Panc1 (cell line): ENCODE data around the gene MILR1. TPM values are rescaled to one million over a fixed set of nuclear protein-coding genes. Genes with fewer than 3 reads are reported as not detected.

Experiments used
- ATAC-seq: fragments of 200-7000 bp; cut with Tn5 transposase; 2 replicates; pipeline ENCODE4 v1.9.1; 2020; ENCODE audit warnings: mild to moderate bottlenecking, moderate library complexity
- BruUV-seq: library from RNA; stranded (reverse); fragments of 400-500 nt; replicated peaks from 2 replicates; lab custom pipeline; 2021; lab: Mats Ljungman, UMichigan
- CTCF ChIA-PET: fragments of 300-600 bp; sonication (Branson Sonifier 250); formaldehyde crosslinking; loops from one replicate; lab custom pipeline; 2022; ENCODE audit warnings: antibody characterized with exemption; lab: Charles Lee
- POLR2A ChIA-PET: fragments of 300-600 bp; sonication (Branson Sonifier 250); formaldehyde crosslinking; loops from one replicate; lab custom pipeline; 2022; ENCODE audit warnings: antibody characterized with exemption; lab: Charles Lee
- DNase-seq: peaks from one replicate; pipeline ENCODE4 v3.0.0-alpha.2; 2010; ENCODE audit warnings: low read depth, low spot score
- H3K27ac ChIP-seq: 2 replicates; pipeline ENCODE4 v1.5.1; 2011; ENCODE audit warnings: mild to moderate bottlenecking, low read length, inconsistent platforms
- H3K27me3 ChIP-seq: fragments of 200-500 bp; sonication (Bioruptor generic); 2 replicates; pipeline ENCODE4 v1.6.0; 2014; ENCODE audit warnings: low read length, inconsistent platforms; ENCODE audit not compliant: control insufficient read depth, insufficient read depth
- H3K36me3 ChIP-seq: fragments of 200-500 bp; sonication (Bioruptor generic); 2 replicates; pipeline ENCODE4 v1.5.1; 2014; ENCODE audit warnings: inconsistent platforms, mild to moderate bottlenecking, low read length, moderate library complexity; ENCODE audit not compliant: control insufficient read depth, insufficient read depth
- H3K4me1 ChIP-seq: 2 replicates; pipeline ENCODE4 v1.5.1; 2011; ENCODE audit warnings: inconsistent platforms, mild to moderate bottlenecking, low read length, moderate library complexity; ENCODE audit not compliant: control insufficient read depth, insufficient read depth
- H3K4me3 ChIP-seq, 2 experiments: 2 replicates each; pipeline ENCODE4 v1.5.1; 2011 to 2012; ENCODE audit warnings: low read depth in 2 of 2, low read length in 2 of 2, mild to moderate bottlenecking in 2 of 2, inconsistent platforms in 1 of 2, moderate library complexity in 1 of 2
- H3K9me3 ChIP-seq: fragments of 200-500 bp; sonication (Bioruptor generic); 2 replicates; pipeline ENCODE4 v1.5.1; 2014; ENCODE audit warnings: low read depth, mild to moderate bottlenecking, inconsistent platforms, low read length, moderate library complexity; ENCODE audit not compliant: control insufficient read depth, insufficient read depth
- CTCF ChIP-seq: fragments of 450-650 bp; IDR thresholded peaks from 2 replicates; pipeline ENCODE4 v1.5.1; 2017; ENCODE audit warnings: mild to moderate bottlenecking
- POLR2AphosphoS5 ChIP-seq: IDR thresholded peaks from 2 replicates; pipeline ENCODE4 v1.6.1; 2012; ENCODE audit warnings: mild to moderate bottlenecking, low read depth, low read length, moderate library complexity
- REST ChIP-seq, 2 experiments: IDR thresholded peaks; 2 replicates each; pipeline ENCODE4 v1.6.1; 2011 to 2012; ENCODE audit warnings: low read depth in 2 of 2, control low read depth in 1 of 2, low read length in 1 of 2, mild to moderate bottlenecking in 1 of 2, moderate library complexity in 1 of 2; ENCODE audit not compliant: insufficient read depth in 1 of 2
- SIN3A ChIP-seq: IDR thresholded peaks from 2 replicates; pipeline ENCODE4 v1.6.1; 2012; ENCODE audit warnings: low read depth, mild to moderate bottlenecking, low read length, moderate library complexity, borderline replicate concordance; ENCODE audit not compliant: insufficient read depth
- TCF7L2 ChIP-seq: IDR thresholded peaks from 2 replicates; pipeline ENCODE4 v1.6.1; 2011; ENCODE audit warnings: mild to moderate bottlenecking, low read depth, low read length, inconsistent platforms
- in situ Hi-C: cut with HindIII; loops from 2 replicates; pipeline ENCODE4 v1.10.0; 2016; ENCODE audit warnings: low sequenced_read_pairs, low pct_unique_long_range_greater_than_20kb
- intact Hi-C: fragments of 100-400 bp; cut with micrococcal nuclease; formaldehyde crosslinking; loops from one replicate; pipeline ENCODE4 v1.10.0; 2022; ENCODE audit not compliant: unreplicated experiment
- total RNA-seq: library from RNA; stranded (reverse); gene quantifications from one replicate; pipeline ENCODE4 v1.2.1, GENCODE V29; 2021; ENCODE audit not compliant: unreplicated experiment

The MILR1 gene
- total RNA-seq, 1 experiment from 2014 or later = not detected

- no TSS peak for BruUV-seq
- POLR2A ChIA-PET = interaction anchor here (0.6 kb wide), 1 partner anchor 127 kb away, joined by 3 read pairs; no protein-coding TSS in a partner anchor
- H3K27ac ChIP-seq = no peak overlapping the region
- no peaks in the 10 kb centered on the region for H3K27me3 ChIP-seq
- ATAC-seq (no peak), DNase-seq (no peak)
- H3K4me1 ChIP-seq = no peaks in the 10 kb centered on the region
- CTCF ChIA-PET = interaction anchor here (0.7 kb wide), 1 partner anchor 23 kb away, joined by 3 read pairs; no protein-coding TSS in a partner anchor
- no peak overlapping the region for H3K4me3 ChIP-seq
- intact Hi-C loops = no loop called here
- H3K9me3 ChIP-seq = no peaks in the 10 kb centered on the region
- H3K36me3 ChIP-seq = no peaks in the 10 kb centered on the region
- TF ChIP-seq CTCF = no peak
- TF ChIP-seq REST (IDR thresholded peaks at IDR 0.05; ENCODE audit: insufficient read depth in 1 of 2, low read depth in 2 of 2, low read length in 1 of 2) = no peak
- no peak for TF ChIP-seq SIN3A
- no peak for TF ChIP-seq POLR2AphosphoS5
- TF ChIP-seq TCF7L2 = no peak
- in situ Hi-C loops = no loop called here
Observed at GRCh38 chr17:64443086-64443760, 5.7 kb upstream of the MILR1 start.

GRCh38 chr17:64447526-64447925, 1.4 kb upstream of the MILR1 start:
- no TSS peak for BruUV-seq
- DNase-seq = no peak
- H3K27me3 ChIP-seq = no peaks in the 10 kb centered on the region
- ChIA-PET POLR2A (no interaction called here), CTCF (no interaction called here)
- no peak overlapping the region for H3K4me3 ChIP-seq
- in situ Hi-C loops (no loop called here), intact Hi-C loops (no loop called here)
- H3K9me3 ChIP-seq = no peaks in the 10 kb centered on the region
- no peak overlapping the region for H3K27ac ChIP-seq
- no peaks in the 10 kb centered on the region for H3K36me3 ChIP-seq
- no peak for ATAC-seq
- no peaks in the 10 kb centered on the region for H3K4me1 ChIP-seq
- TF ChIP-seq CTCF (no peak), TCF7L2 (no peak), POLR2AphosphoS5 (no peak), SIN3A (no peak), REST (IDR thresholded peaks at IDR 0.05; ENCODE audit: insufficient read depth in 1 of 2, low read depth in 2 of 2, low read length in 1 of 2) (no peak)
